ENCODE measurements around the gene QRFPR.

- TF ChIP-seq, protein P1, sequence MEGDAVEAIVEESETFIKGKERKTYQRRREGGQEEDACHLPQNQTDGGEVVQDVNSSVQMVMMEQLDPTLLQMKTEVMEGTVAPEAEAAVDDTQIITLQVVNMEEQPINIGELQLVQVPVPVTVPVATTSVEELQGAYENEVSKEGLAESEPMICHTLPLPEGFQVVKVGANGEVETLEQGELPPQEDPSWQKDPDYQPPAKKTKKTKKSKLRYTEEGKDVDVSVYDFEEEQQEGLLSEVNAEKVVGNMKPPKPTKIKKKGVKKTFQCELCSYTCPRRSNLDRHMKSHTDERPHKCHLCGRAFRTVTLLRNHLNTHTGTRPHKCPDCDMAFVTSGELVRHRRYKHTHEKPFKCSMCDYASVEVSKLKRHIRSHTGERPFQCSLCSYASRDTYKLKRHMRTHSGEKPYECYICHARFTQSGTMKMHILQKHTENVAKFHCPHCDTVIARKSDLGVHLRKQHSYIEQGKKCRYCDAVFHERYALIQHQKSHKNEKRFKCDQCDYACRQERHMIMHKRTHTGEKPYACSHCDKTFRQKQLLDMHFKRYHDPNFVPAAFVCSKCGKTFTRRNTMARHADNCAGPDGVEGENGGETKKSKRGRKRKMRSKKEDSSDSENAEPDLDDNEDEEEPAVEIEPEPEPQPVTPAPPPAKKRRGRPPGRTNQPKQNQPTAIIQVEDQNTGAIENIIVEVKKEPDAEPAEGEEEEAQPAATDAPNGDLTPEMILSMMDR (IDR thresholded peaks at IDR 0.05): no peak
- no peak for TF ChIP-seq ZFX (IDR thresholded peaks at IDR 0.05; ENCODE audit: borderline replicate concordance)
These were observed 56.5 kb downstream of the QRFPR start for GRCh38 chr4:121324331-121324730.
